H1 (cell line): Measurements from ENCODE around the gene TTL. TPM values are rescaled to one million over a fixed set of nuclear protein-coding genes. Genes with fewer than 3 reads are reported as not detected.

ENCODE experiments used
- CTCF ChIA-PET: fragments of 300-600 bp; sonication (Branson Sonifier 250); formaldehyde crosslinking; loops from one replicate; lab custom pipeline; 2021; ENCODE audit not compliant: partially characterized antibody; lab: Charles Lee
- POLR2A ChIA-PET: fragments of 300-600 bp; sonication (Branson Sonifier 250); formaldehyde crosslinking; loops from one replicate; lab custom pipeline; 2021; ENCODE audit warnings: inconsistent platforms; ENCODE audit not compliant: partially characterized antibody; lab: Charles Lee
- DNase-seq, 2 experiments: peaks; one replicate each; pipeline versions ENCODE4 v3.0.0 to v3.0.0-alpha.2; 2010 to 2022; ENCODE audit warnings: low spot score in 2 of 2, low read depth in 1 of 2, mixed read lengths in 1 of 2
- FAIRE-seq: peaks from 2 replicates; lab custom pipeline; 2011; peaks lifted over from hg19 to GRCh38; lab: Jason Lieb, UNC
- H2AFZ ChIP-seq: 2 replicates; pipeline ENCODE4 v1.8.1; 2012; ENCODE audit warnings: low read length, inconsistent platforms
- H2AK5ac ChIP-seq: 2 replicates; pipeline ENCODE4 v1.6.1; 2013; ENCODE audit warnings: low read depth, low read length
- H2BK120ac ChIP-seq: replicated peaks from 2 replicates; pipeline ENCODE3; 2013; ENCODE audit warnings: low read depth, low read length, inconsistent platforms
- H2BK12ac ChIP-seq: 2 replicates; pipeline ENCODE4 v1.6.1; 2013; ENCODE audit warnings: low read depth, low read length
- H2BK15ac ChIP-seq: 2 replicates; pipeline ENCODE4 v1.6.1; 2013; ENCODE audit warnings: low read length
- H2BK20ac ChIP-seq: 2 replicates; pipeline ENCODE4 v1.6.1; 2013; ENCODE audit warnings: low read length
- H2BK5ac ChIP-seq: 2 replicates; pipeline ENCODE4 v1.6.1; 2013; ENCODE audit warnings: low read depth, low read length
- H3K14ac ChIP-seq: 2 replicates; pipeline ENCODE4 v1.6.1; 2013; ENCODE audit warnings: inconsistent platforms; ENCODE audit not compliant: insufficient read length
- H3K18ac ChIP-seq: 2 replicates; pipeline ENCODE4 v1.6.1; 2013; ENCODE audit warnings: low read length; ENCODE audit errors: extremely low read depth
- H3K23ac ChIP-seq: 2 replicates; pipeline ENCODE4 v1.6.1; 2013; ENCODE audit warnings: inconsistent platforms; ENCODE audit not compliant: insufficient read length
- H3K23me2 ChIP-seq: 2 replicates; pipeline ENCODE4 v1.6.1; 2013; ENCODE audit warnings: low read depth, low read length
- H3K27ac ChIP-seq: 2 replicates; pipeline ENCODE4 v1.6.1; 2011; ENCODE audit warnings: low read depth, low read length, inconsistent platforms
- H3K27me3 ChIP-seq, 4 experiments: replicated peaks in 1 of 4; 1 replicate in 1 of 4; 2 replicates in 3 of 4; pipeline versions ENCODE4 v1.6.1 to v1.8.1; 2011 to 2013; ENCODE audit warnings: low read length in 3 of 4, mild to moderate bottlenecking in 3 of 4, inconsistent platforms in 2 of 4, mixed read lengths in 2 of 4, moderate library complexity in 1 of 4; ENCODE audit not compliant: control insufficient read depth in 3 of 4, insufficient read depth in 3 of 4; ENCODE audit errors: extremely low read depth in 1 of 4
- H3K36me3 ChIP-seq, 4 experiments: 2 replicates each; pipeline versions ENCODE4 v1.6.1 to v1.8.1; 2011 to 2013; ENCODE audit warnings: mild to moderate bottlenecking in 4 of 4, low read length in 3 of 4, moderate library complexity in 2 of 4, control low read depth in 1 of 4, inconsistent platforms in 1 of 4; ENCODE audit not compliant: insufficient read depth in 4 of 4, control insufficient read depth in 2 of 4
- H3K4ac ChIP-seq: replicated peaks from 2 replicates; pipeline ENCODE3; 2013; ENCODE audit warnings: low read length, low read depth, mixed read lengths, inconsistent platforms; ENCODE audit not compliant: insufficient read length
- H3K4me1 ChIP-seq, 4 experiments: replicated peaks in 1 of 4; 1 replicate in 1 of 4; 2 replicates in 3 of 4; pipeline versions ENCODE4 v1.6.1 to v1.8.1; 2011 to 2013; ENCODE audit warnings: low read length in 3 of 4, inconsistent platforms in 2 of 4, mixed read lengths in 1 of 4; ENCODE audit not compliant: insufficient read depth in 4 of 4, control insufficient read depth in 3 of 4
- H3K4me2 ChIP-seq, 2 experiments: 2 replicates each; pipeline versions ENCODE4 v1.6.1 to v1.8.1; 2011 to 2013; ENCODE audit warnings: low read depth in 2 of 2, low read length in 2 of 2, control low read depth in 1 of 2, inconsistent platforms in 1 of 2, mild to moderate bottlenecking in 1 of 2; ENCODE audit not compliant: insufficient read depth in 1 of 2
- H3K4me3 ChIP-seq, 4 experiments: fragments of 200-600, 300-600 bp in 1 of 4; sonication (generic), shearing (Covaris generic), sonication (Bioruptor Twin) in 1 of 4; 2 replicates each; pipeline versions ENCODE4 v1.5.1 to v1.8.1; 2011 to 2016; ENCODE audit warnings: low read length in 4 of 4, low read depth in 3 of 4, control low read depth in 2 of 4, inconsistent platforms in 2 of 4, mild to moderate bottlenecking in 2 of 4, mixed read lengths in 1 of 4, moderate library complexity in 1 of 4; ENCODE audit not compliant: insufficient read depth in 2 of 4; ENCODE audit errors: extremely low read depth in 1 of 4
- H3K56ac ChIP-seq: replicated peaks from 2 replicates; pipeline ENCODE3; 2013; ENCODE audit warnings: low read depth, mild to moderate bottlenecking, mixed read lengths, low read length, inconsistent platforms; ENCODE audit not compliant: insufficient read length
- H3K79me1 ChIP-seq: 2 replicates; pipeline ENCODE4 v1.6.1; 2013; ENCODE audit warnings: low read depth, low read length, control low read depth
- H3K79me2 ChIP-seq, 2 experiments: 2 replicates each; pipeline versions ENCODE4 v1.6.1 to v1.8.1; 2012 to 2013; ENCODE audit warnings: low read length in 2 of 2, mild to moderate bottlenecking in 2 of 2, inconsistent platforms in 1 of 2; ENCODE audit not compliant: insufficient read depth in 2 of 2, control insufficient read depth in 1 of 2
- H3K9ac ChIP-seq, 4 experiments: replicated peaks in 1 of 4; 1 replicate in 1 of 4; 2 replicates in 3 of 4; pipeline versions ENCODE4 v1.6.1 to v1.8.1; 2011 to 2013; ENCODE audit warnings: low read depth in 3 of 4, low read length in 3 of 4, control low read depth in 2 of 4, mild to moderate bottlenecking in 2 of 4, moderate library complexity in 2 of 4, inconsistent platforms in 1 of 4; ENCODE audit errors: extremely low read depth in 1 of 4
- H3K9me3 ChIP-seq, 2 experiments: 2 replicates each; pipeline versions ENCODE4 v1.6.1 to v1.8.1; 2012 to 2013; ENCODE audit warnings: mild to moderate bottlenecking in 2 of 2, moderate library complexity in 2 of 2, control low read depth in 1 of 2, inconsistent platforms in 1 of 2, low read depth in 1 of 2, low read length in 1 of 2, mixed read lengths in 1 of 2; ENCODE audit not compliant: insufficient read depth in 2 of 2
- H4K20me1 ChIP-seq, 2 experiments: replicated peaks in 1 of 2; 2 replicates each; pipeline versions ENCODE3 to v1.8.1; 2011 to 2013; ENCODE audit warnings: inconsistent platforms in 2 of 2, low read length in 2 of 2, mild to moderate bottlenecking in 1 of 2; ENCODE audit not compliant: insufficient read depth in 2 of 2, control insufficient read depth in 1 of 2
- H4K5ac ChIP-seq: 2 replicates; pipeline ENCODE4 v1.6.1; 2013; ENCODE audit warnings: low read length, low read depth, mixed read lengths, inconsistent platforms; ENCODE audit not compliant: insufficient read length
- H4K8ac ChIP-seq: 2 replicates; pipeline ENCODE4 v1.8.0; 2013; ENCODE audit warnings: mild to moderate bottlenecking, moderate library complexity, low read length, inconsistent platforms; ENCODE audit not compliant: insufficient read depth; ENCODE audit errors: extremely low read depth
- H4K91ac ChIP-seq: replicated peaks from 2 replicates; pipeline ENCODE3; 2013; ENCODE audit warnings: low read length, mixed read lengths, inconsistent platforms; ENCODE audit not compliant: insufficient read length
- POLR2A ChIP-seq, 2 experiments: IDR thresholded peaks; 1 replicate in 1 of 2; 2 replicates in 1 of 2; pipeline ENCODE4 v1.6.1; 2011; ENCODE audit warnings: low read depth in 2 of 2, low read length in 2 of 2, mild to moderate bottlenecking in 2 of 2; ENCODE audit errors: control extremely low read depth in 1 of 2
- SUZ12 ChIP-seq: fragments of 200-600 bp; sonication (generic); IDR thresholded peaks from 2 replicates; pipeline ENCODE4 v1.6.1; 2012; ENCODE audit warnings: mild to moderate bottlenecking, inconsistent platforms, low read length, moderate library complexity, mixed read lengths
- WGBS, 2 experiments: shearing (Covaris generic) in 1 of 2; methylation state at CpG; one replicate each; pipeline versions ENCODE4 v1.1.6 to v1.1.7; 2013 to 2015; ENCODE audit warnings: low lambda C conversion rate in 2 of 2, mixed read lengths in 2 of 2, inconsistent platforms in 1 of 2, low coverage in 1 of 2, missing lambda C conversion rate in 1 of 2; ENCODE audit not compliant: insufficient replicate concordance in 2 of 2, insufficient coverage in 1 of 2, insufficient read length in 1 of 2; ENCODE audit errors: extremely low coverage in 1 of 2, missing lambda C conversion rate in 1 of 2; 5-methylcytosine and 5-hydroxymethylcytosine counted together
- polyA plus RNA-seq, 7 experiments: library from polyadenylated mRNA; depleted of rRNA in 3 of 7; stranded (reverse) in 5 of 7; unstranded in 2 of 7; fragments of >200 nt in 5 of 7; fragments of 200-250 nt in 2 of 7; gene quantifications; 1 replicate in 5 of 7; 2 replicates in 1 of 7; 4 replicates in 1 of 7; pipeline versions ENCODE4 v1.2.1 to v1.2.3, GENCODE V29; 2011 to 2013; ENCODE audit warnings: missing spikeins in 2 of 7, mixed read lengths in 2 of 7
- total RNA-seq: library from RNA; stranded (reverse); fragmentation: NEBNext Ultra II Directional; extraction: Animal tissue kit (Norgen Biotek cat#: 25700); gene quantifications from 2 replicates; pipeline ENCODE4 v1.2.1, GENCODE V29; 2021

Gene TTL
- total and polyA plus RNA-seq, 2 of the 8 experiments (the other 6 are each of a cell fraction or from before 2014, with no cell fraction given) = 17.5 to 57.1 TPM

DNA sequence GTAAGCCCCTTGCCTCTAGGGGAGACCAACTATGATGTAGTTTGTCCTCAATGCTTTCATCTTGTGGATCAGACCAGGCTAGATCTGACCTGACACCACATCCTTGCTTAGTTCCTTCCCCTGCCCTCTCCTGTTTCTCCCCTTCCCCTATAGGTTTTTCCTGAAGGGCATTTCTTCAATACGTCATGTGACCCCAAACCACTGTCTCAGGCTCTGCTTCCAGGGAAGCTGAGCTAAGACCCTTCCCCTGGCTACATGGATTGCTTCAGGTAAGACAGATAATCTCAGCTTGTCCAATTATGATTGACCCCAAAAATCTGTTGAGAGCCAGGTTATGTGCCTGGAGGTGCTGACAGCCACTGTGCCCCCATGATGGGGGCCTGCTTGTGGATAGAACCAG is 22.6 kb upstream of the TTL start:
- H3K4ac ChIP-seq = no peak overlapping the region
- FAIRE-seq = no peak
- no peak overlapping the region for H2BK12ac ChIP-seq
- H3K9ac ChIP-seq = no peak overlapping the region
- no peak overlapping the region for H4K5ac ChIP-seq
- H3K27me3 ChIP-seq = no peaks in the 10 kb centered on the region
- H2BK15ac ChIP-seq = no peak overlapping the region; the same call in 1 of the 2 replicates
- H3K9me3 ChIP-seq = no peaks in the 10 kb centered on the region
- no peaks in the 10 kb centered on the region for H3K23me2 ChIP-seq
- H3K4me2 ChIP-seq = no peak overlapping the region
- WGBS, 2 experiments = 55% methylated on average over 1 of the region's 1 CpG; no CpG with 5 or more reads in 1 of the 2 experiments
- no peak overlapping the region for H4K8ac ChIP-seq
- CTCF ChIA-PET = interaction anchor here (1.1 kb wide), 1 partner anchor 14 kb away, joined by 3 read pairs; no protein-coding TSS in a partner anchor
- no peaks in the 10 kb centered on the region for H3K79me2 ChIP-seq
- H3K4me3 ChIP-seq = no peak overlapping the region
- H2BK5ac ChIP-seq = no peak overlapping the region
- TF ChIP-seq POLR2A (IDR thresholded peaks at IDR 0.05; ENCODE audit: control extremely low read depth in 1 of 2, low read depth in 2 of 2, low read length in 2 of 2) = no peak
- no peak for TF ChIP-seq SUZ12
- H3K4me1 ChIP-seq = no peaks in the 10 kb centered on the region
- H3K36me3 ChIP-seq = no peaks in the 10 kb centered on the region
- H3K14ac ChIP-seq = no peak overlapping the region
- no peak for DNase-seq
- no peak overlapping the region for H2AK5ac ChIP-seq
- H2AFZ ChIP-seq = no peak overlapping the region
- H4K91ac ChIP-seq = no peak overlapping the region
- H2BK120ac ChIP-seq = no peak overlapping the region
- H3K56ac ChIP-seq = no peak overlapping the region
- H4K20me1 ChIP-seq = no peaks in the 10 kb centered on the region
- POLR2A ChIA-PET = no interaction called here
- H3K23ac ChIP-seq = no peak overlapping the region
- no peak overlapping the region for H2BK20ac ChIP-seq
- no peaks in the 10 kb centered on the region for H3K79me1 ChIP-seq
- no peak overlapping the region for H3K18ac ChIP-seq
- no peak overlapping the region for H3K27ac ChIP-seq
